ENCODE results near the gene DPCD.
"Not testable (repeated sequence)": the region's sequence is repeated elsewhere in the genome, so short reads cannot be mapped to it uniquely, and the experiment has no call there.

The DPCD gene

DNA sequence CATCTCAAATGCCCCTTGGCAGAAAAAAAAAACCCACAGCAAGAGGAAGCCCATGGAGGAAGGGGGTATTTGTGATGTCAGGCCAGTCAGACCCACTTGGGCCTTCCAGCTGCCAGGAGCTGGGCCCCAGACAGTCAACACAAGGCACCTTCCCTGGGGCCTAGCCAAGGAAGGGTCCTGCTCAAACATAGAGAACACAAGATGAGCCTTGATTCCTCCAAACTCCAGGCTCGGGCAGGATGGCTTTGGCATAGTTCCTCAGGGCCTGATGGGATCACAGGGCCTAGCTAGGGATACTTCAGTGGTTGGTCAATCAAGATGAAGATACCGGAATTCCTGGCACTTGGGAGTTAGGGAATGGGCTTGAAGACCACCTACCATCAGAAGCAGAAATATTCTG is 30.8 kb downstream of the DPCD start:
- no peak for DNase-seq (ENCODE audit: low read depth in 2 of 2)

DNA sequence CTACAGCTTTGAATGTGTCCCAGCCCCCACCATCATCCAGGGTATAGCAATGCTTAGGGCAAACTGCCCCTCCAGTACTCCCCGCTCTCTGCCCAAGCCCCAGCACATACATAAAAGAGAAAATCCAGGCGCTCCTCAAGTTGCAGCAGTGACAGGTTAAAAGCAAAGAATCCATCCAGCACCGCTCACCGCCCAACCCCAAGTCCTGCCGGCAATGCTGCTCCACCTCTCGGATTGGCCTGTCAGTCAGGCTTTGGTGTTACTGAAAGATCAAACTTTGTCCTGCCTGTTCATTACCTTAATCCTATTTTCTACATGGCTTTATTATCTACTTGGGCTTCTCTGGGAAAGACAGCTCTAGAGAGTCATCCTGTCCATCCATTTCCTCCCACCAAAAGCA is 31.9 kb downstream of the DPCD start:
- DNase-seq (ENCODE audit: low read depth in 2 of 2) = no peak

DNA sequence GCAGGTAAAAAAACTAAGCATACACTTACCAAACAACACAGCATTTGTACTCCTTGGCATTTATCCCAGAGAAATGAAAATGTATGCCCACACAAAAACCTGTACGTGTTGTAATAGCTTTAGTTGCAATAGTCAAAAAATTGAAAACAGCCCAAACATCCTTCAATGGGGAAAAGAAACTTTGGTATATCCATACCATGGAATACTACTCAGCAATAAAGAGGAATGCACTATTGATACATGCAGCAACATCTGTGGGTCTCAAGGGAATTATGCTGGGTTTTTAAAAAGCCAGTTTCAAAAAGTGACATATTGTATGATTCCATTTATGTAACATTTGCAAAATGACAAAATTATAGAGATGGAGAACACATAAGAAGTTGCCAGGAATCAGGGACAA is 35.4 kb downstream of the DPCD start:
- DNase-seq (ENCODE audit: low read depth in 2 of 2) = no peak

DNA sequence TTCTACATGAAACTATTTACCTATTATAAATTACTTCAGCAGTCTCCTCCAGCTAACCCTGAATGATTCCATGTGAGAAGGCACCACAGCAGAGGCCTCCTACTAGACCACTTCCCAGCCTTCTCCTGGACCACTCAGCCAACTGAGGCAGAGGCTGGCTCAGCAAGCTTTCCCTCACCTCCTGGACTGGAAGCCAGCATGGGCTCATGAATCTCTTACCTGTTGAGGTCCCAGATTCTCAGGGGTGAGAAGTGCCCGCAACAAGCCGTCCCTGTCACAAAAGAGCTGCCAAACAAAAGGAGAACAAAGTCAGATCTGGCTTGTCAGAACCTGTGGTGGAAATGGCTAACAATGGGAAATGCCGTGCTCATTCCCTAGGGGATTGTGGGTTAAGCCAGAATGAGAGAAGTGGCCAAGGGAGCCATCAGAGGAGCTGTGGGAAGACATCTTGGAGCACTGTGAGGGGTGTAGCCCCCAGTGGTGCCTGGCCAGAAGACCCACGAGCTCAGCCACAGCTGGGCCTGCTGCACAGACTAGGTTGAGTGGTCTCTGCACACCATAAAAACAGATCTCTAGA is 36.5 kb downstream of the DPCD start:
- DNase-seq (ENCODE audit: low read depth in 2 of 2) = no peak

DNA sequence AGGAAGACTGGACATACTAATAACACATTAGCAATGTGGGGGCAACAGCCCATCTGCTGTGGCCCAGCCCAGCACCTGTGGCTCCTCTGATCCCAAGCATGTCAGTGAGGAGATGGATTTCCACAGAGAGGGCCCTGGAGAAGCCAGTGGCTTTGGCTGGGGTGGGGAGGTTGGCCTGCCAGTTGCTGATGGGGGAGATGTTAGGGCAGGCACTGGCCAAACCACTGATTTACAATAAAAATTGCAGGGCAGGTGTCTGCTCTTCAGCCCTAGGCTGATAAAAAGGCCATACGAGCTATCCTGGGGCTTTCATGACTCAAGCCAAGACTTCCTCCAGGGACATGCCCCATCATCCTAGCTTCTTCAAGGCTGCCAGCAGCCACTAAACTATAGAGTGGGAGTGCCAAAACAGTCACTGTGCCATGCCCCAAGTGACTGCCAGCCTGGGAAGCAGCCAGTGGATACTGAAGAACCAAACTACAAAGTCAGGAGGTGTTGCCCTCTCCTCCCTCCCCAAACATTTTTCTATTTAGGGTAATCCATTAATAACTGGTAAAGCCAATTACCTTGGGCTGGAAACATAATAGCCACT is 37.8 kb downstream of the DPCD start:
- DNase-seq (ENCODE audit: low read depth in 2 of 2) = no peak

DNA sequence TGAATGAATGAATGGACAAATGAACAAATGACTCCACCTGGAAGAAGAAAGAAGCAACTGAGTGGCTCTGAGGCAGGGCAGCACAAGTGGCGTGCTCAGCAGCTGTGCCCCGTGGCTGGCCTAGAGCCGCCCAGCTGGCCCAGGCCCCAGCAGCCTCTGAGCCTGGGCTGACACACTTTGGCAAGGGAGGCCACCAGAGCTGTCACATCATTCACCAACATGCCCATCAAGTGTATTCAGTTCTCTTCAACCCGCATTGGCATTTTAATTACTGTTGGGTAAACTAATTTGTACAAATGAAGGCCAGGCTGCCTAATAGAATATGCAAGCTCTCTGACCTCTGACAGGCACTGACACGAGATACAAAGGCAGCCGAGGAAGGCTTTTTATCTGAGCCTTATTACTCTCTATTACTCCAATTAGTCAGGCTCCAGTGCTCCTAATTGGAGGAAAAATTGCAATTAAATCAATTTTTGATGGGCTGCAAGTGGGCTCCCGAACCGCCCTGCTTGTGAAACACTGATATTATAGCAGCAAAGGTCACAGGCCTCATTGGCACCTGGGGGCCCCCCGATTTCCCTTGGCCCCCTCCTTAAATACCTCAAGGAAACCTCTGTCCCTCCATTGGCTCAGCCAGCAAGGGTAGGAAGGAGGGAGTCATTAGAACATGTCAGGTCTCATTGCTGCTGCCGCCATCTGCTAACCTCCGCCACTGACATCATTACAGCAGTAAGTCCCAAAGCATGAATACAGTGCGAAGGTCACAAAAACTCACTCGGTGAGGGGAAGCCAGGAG is 41.9 kb downstream of the DPCD start:
- no peak for DNase-seq (ENCODE audit: low read depth in 2 of 2)

DNA sequence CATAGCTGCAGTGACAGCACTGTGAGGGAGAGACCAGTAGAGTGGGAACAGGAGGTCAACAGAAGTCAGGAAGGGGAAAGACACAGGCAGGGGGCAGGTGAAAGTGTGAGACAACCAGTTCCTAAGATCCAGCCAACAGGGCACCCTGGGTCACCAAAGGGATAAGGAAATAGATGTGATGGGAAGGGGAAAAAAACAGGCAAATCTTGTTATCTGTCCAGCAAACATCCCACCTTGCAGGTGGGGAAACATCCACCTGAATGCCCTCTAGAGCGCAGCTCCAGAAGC is 42.5 kb downstream of the DPCD start:
- DNase-seq (ENCODE audit: low read depth in 2 of 2) = no peak

DNA sequence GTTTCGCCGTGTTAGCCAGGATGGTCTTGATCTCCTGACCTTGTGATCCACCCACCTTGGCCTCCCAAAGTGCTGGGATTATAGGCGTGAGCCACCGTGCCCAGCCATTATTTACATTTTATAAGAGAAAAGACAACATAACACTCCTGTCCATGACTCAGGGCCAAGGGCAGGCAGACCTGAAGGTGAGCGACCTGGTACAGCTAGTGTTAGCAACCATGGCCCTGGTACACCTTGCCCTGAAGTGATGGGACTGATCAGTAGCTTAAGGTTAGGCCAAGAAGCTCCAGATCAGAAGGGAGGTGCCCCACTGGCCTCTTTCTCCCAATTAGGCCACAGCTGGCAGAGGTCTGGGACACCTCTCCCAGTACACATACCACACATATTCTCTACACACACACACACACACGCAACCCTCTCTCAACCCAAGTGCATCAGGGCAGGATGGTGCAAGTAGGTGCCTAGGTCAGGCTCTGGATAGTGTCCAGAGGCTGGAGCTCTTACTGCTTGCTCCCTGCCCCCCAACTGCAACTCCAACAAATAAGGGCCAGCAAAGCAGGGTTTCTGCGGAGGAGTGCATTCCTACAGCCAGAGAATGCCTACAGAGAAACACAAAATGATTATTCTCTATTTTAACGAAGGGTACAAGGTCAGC is 43.8 kb downstream of the DPCD start:
- no peak for DNase-seq (ENCODE audit: low read depth in 2 of 2)

DNA sequence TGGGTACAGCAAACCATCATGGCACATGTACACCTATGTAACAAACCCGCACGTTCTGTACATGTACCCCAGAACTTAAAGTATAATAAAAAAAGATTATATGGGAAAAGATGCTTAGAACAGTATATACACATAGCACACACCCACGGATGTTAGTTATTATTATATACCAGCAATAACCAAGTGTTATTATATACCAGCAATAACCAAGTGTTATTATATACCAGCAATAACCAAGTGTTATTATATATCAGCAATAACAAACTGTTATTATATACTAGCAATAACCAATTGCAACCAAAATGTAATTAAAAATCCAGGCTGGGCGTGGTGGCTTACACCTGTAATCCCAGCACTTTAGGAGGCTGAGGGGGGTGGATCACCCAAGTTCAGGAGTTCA is 45.4 kb downstream of the DPCD start:
- not testable (repeated sequence) for DNase-seq (ENCODE audit: low read depth in 2 of 2)

DNA sequence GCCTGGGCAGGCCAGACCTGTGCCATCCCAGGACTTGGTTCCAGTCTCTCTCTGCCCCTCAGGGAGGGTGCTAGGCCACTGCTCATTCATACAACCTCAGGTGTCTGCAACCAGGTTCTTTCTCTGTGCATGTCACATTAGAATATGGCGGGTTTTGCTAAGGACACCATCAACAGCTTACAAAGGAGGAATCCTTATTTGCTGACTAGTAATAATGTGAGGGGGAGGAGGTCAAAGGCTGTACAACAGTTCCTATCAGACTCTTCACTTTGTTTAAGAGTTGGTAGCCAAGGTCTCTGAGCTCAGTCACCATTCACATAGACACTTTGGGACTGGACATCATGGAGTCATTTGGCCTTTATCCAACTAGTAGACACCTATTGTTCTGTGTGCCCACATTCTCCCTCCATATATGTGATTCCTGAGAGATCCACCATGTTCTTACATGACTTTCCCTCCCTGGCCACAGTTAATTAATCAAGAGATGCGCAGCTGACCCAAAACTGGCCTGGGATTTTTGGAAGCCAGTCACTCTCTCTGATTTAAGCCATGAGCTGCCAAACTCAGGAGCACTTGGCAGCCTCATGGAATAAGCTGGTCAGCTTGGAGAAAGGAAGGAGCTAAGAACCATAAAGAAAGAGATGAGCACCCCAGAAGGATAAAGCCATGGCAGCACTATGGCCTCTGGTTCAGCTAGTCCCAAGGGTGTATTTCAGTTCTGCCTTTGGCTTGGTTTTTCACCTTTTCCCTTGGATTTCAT is 51.2 kb downstream of the DPCD start:
- no peak for DNase-seq (ENCODE audit: low read depth in 2 of 2)

DNA sequence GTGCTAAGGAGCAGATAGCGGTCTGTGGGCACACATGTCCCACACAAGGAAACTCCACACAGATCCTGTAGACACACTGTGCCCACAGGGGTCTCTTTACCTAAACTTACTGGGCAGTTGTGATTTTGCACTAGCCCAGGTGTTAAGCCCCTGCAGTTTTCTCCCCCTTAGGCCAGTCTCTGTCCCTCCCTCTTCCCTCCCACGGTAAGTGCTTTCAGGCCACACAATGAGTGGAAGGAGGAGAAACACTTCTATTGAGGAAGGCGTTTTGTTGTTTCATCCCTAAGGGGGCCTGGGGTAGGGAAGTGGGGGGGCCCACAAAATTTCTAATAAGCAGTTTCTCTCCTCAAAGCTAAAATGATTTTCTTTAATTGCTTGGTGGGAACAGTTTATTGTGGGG is 55.4 kb downstream of the DPCD start:
- DNase-seq (ENCODE audit: low read depth in 2 of 2) = no peak

DNA sequence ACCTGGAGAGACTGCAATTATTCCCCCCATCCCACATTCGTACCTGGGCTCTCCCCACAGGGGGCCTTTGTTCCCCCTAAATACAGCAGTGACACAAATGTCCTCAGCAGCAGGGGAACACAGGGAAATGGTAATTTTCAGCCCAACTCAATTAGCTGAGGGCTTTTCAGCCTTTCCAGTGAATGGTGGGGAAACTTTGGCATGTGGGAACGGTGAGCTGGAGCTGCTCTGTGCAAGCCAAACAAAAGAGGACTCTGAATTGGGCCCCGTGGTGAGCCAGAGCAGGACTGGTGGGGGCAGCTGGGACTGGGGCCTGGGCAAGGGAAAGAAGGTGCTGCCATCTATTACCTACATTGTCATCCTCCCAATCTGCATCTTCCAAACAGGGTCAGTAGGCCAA is 55.9 kb downstream of the DPCD start:
- DNase-seq (ENCODE audit: low read depth in 2 of 2) = no peak

DNA sequence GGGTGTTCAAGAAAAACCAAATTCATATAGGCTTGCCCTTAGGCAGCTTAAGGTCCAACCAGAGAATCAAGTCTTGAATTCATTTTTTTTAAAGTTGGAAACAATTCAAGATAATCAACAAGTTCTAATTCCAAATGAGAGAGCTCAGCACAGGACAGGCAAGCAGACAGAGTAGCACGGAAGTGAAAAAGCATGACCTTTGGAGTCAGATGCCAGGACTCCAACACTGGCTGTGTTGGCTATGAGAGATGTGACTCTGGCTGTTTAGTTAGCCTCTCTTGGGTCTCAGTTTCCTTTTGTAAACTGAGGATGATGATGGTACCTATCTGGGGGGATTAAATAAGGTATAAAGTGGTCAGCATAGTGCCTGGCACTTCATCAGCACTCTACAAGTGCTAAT is 57.5 kb downstream of the DPCD start:
- no peak for DNase-seq (ENCODE audit: low read depth in 2 of 2)

DNA sequence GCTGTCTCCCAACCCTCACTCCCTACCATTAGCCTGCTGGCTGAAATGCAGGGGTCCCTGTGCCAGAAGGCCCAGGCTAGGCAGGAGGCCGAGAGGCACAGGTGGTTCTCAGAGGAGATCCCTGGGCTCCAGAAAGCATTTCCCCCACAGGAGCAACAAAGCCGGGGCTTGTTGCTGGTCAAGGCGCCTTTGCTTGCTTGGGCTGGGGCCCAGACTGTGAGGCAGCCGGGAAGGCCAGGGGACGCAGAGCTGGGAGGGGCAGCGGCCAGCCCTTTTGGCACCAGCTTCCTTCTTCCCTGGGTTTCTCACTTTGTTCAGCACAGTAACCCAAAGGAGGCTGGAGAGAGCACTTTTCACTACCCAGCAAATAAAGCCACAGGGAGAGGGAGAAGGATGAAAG is 58.2 kb downstream of the DPCD start:
- no peak for DNase-seq (ENCODE audit: low read depth in 2 of 2)

DNA sequence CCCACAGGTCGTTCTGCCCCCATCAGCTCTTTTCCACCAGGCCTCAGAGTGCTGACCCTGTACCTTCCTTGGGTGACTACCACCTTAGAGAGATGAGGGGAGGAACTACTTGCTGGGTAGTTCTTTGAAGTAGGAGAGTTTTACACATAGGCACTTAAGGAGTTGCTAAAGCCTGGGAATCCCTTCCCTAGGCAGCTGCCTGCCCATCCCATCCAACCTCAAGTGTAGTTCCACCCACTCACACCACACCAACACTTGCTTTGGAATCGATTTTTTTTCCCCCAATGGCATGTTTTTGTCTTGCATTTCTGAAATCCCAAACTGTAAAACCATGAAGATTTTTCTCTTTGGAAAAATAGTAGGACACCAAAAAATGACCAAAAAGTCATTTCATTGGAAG is 59.1 kb downstream of the DPCD start:
- no peak for DNase-seq (ENCODE audit: low read depth in 2 of 2)

DNA sequence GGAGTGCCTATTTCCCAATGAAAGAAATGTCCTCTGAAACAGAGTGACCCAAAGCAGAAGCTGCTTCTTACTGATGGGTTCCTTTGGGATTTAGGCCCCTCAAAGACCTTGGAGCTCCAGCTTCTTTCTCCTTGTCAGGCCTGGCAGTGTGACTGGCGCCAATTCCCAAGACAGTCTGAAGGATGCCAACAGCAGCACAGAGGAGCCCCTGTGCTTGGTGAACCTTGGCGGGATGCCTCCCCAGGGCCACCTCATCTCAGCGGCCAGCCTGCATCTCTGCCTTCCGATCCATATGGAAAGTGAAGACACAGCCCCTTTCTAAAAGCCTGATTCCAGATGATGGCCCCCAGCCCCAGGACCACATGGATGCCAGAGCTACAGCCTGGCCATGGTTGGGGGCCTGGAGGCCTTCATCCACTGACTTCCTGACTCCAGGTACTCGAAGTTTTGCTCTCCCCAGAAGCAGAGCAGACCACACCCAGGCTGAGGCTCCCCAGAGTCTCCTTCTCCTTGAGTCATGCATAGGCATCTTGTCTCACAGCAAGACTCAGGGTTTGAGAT is 61.5 kb downstream of the DPCD start:
- no peak for DNase-seq (ENCODE audit: low read depth in 2 of 2)

DNA sequence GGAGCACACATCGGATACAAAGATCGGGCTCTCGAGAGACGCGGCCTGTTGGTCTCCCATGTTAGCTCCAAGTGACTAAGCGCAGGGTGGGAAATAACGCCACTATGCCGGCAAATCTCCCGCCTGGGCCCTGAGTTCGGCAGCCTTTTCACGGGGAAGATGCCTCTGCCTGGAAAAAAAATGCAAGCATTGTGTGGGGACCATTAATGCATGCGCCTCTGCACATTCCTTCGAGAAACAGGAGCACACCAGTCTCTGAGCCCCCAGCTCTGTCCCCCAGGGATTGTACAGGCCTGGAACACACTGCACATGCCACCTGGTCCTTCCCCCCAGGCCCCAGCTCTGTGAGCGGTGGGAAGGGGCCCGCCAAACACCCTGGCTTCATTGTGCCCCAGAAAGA is 62.7 kb downstream of the DPCD start:
- DNase-seq (ENCODE audit: low read depth in 2 of 2) = no peak

DNA sequence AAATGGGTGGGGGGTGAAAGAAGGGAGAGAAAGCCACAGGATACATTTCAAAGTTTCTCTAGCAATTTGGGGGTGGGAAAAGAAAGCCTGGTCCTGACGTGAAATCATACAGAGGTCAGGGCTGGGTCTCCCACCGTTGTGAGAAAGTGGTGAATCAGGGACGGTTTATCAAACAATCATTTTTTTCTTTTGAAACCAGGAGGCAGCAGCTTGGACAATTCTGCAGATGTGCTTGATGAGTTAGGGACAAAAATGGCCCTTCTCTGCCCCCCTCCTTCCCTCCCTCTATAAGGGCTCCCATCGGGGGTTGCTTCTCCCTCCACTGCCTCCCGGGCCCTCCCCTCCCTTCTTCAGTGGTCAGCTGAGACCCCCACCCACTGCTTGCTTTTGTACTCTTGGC is 63.2 kb downstream of the DPCD start:
- no peak for DNase-seq (ENCODE audit: low read depth in 2 of 2)

DNA sequence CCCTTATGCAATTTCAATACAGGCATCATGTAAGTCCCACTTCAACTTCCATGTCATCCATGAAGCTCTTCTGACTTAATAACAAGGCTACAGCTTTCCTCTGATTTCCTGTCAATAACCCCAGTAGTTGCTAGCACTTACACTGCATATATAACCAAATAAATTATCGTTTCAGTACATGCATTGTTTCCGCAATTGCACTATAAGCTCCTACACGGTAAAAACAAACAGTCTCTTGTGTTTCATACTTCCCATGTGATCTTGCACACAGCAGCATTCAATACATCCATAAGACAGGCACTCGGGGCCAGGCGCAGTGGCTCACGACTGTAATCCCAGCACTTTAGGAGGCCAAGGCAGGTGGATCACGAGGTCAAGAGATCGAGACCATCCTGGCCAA is 65.4 kb downstream of the DPCD start:
- no peak for DNase-seq (ENCODE audit: low read depth in 2 of 2)

DNA sequence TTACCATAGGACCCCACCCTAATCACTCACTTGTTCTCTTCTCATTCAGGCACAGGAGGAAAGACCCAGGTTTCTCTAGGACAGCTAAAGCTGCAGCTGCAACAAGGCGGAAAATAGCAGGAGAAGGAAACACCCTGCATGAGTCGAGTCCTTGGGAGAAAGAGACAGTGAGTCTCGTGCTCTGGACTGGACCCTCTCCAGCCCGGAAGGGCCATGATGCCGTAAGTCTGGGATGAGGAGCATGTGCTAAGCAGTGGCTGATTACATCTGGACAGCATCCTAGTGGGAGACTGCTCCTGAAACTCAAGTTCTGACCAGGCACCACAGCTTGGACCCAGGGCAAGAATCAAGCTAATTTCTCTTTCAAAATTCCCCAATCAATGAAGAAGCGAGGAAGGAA is 67.4 kb downstream of the DPCD start:
- DNase-seq (ENCODE audit: low read depth in 2 of 2) = no peak

DNA sequence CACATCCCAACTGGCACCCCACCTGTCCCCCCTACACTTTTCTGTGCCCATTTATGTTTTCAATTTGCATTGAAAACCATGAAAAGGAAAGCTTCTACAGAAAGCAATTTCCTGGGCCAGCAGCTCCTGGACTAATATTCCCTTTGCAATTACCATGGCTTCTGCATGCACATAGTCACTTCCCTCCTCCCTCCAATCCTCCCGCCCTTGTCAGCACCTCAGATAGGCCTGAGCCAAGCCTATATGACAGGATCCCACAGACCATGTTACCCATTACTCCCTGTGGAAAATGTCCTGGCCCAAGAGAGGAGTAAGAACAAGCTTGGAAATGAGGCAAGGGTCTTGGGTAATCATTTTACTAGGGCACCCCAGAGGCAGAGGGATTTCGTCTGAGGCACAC is 68.8 kb downstream of the DPCD start:
- no peak for DNase-seq (ENCODE audit: low read depth in 2 of 2)

DNA sequence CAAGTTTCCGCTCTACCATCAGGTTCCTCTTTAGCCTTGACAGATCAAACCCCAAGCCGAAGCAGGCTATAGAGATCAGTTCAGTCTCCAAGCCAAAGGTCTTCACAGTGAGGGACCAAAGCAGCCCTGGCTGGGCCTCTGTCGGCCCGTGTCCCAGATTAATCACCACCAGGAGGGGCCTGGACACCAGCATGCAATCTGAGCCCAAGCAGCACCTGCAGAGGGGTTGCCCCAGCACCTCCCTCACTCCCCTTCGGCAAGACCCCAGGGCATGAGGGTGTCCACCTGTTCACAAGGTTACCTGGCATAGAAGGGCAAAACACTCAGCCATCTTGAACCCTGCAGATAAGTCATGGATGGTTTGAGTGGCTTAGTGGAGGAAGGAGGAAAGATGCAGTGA is 70.9 kb downstream of the DPCD start:
- no peak for DNase-seq (ENCODE audit: low read depth in 2 of 2)
